H1 (cell line): Measurements from ENCODE around the gene CDKN2AIP. TPM values are rescaled to one million over a fixed set of nuclear protein-coding genes. Genes with fewer than 3 reads are reported as not detected.

Source experiments
- CTCF ChIA-PET: fragments of 300-600 bp; sonication (Branson Sonifier 250); formaldehyde crosslinking; loops from one replicate; lab custom pipeline; 2021; ENCODE audit not compliant: partially characterized antibody; lab: Charles Lee
- POLR2A ChIA-PET: fragments of 300-600 bp; sonication (Branson Sonifier 250); formaldehyde crosslinking; loops from one replicate; lab custom pipeline; 2021; ENCODE audit warnings: inconsistent platforms; ENCODE audit not compliant: partially characterized antibody; lab: Charles Lee
- DNase-seq, 2 experiments: peaks; one replicate each; pipeline versions ENCODE4 v3.0.0 to v3.0.0-alpha.2; 2010 to 2022; ENCODE audit warnings: low spot score in 2 of 2, low read depth in 1 of 2, mixed read lengths in 1 of 2
- FAIRE-seq: peaks from 2 replicates; lab custom pipeline; 2011; peaks lifted over from hg19 to GRCh38; lab: Jason Lieb, UNC
- H2AFZ ChIP-seq: 2 replicates; pipeline ENCODE4 v1.8.1; 2012; ENCODE audit warnings: low read length, inconsistent platforms
- H2AK5ac ChIP-seq: 2 replicates; pipeline ENCODE4 v1.6.1; 2013; ENCODE audit warnings: low read depth, low read length
- H2BK120ac ChIP-seq: replicated peaks from 2 replicates; pipeline ENCODE3; 2013; ENCODE audit warnings: low read depth, low read length, inconsistent platforms
- H2BK12ac ChIP-seq: 2 replicates; pipeline ENCODE4 v1.6.1; 2013; ENCODE audit warnings: low read depth, low read length
- H2BK15ac ChIP-seq: 2 replicates; pipeline ENCODE4 v1.6.1; 2013; ENCODE audit warnings: low read length
- H2BK20ac ChIP-seq: 2 replicates; pipeline ENCODE4 v1.6.1; 2013; ENCODE audit warnings: low read length
- H2BK5ac ChIP-seq: 2 replicates; pipeline ENCODE4 v1.6.1; 2013; ENCODE audit warnings: low read depth, low read length
- H3K14ac ChIP-seq: 2 replicates; pipeline ENCODE4 v1.6.1; 2013; ENCODE audit warnings: inconsistent platforms; ENCODE audit not compliant: insufficient read length
- H3K18ac ChIP-seq: 2 replicates; pipeline ENCODE4 v1.6.1; 2013; ENCODE audit warnings: low read length; ENCODE audit errors: extremely low read depth
- H3K23ac ChIP-seq: 2 replicates; pipeline ENCODE4 v1.6.1; 2013; ENCODE audit warnings: inconsistent platforms; ENCODE audit not compliant: insufficient read length
- H3K23me2 ChIP-seq: 2 replicates; pipeline ENCODE4 v1.6.1; 2013; ENCODE audit warnings: low read depth, low read length
- H3K27ac ChIP-seq: 2 replicates; pipeline ENCODE4 v1.6.1; 2011; ENCODE audit warnings: low read depth, low read length, inconsistent platforms
- H3K27me3 ChIP-seq, 4 experiments: replicated peaks in 1 of 4; 1 replicate in 1 of 4; 2 replicates in 3 of 4; pipeline versions ENCODE4 v1.6.1 to v1.8.1; 2011 to 2013; ENCODE audit warnings: low read length in 3 of 4, mild to moderate bottlenecking in 3 of 4, inconsistent platforms in 2 of 4, mixed read lengths in 2 of 4, moderate library complexity in 1 of 4; ENCODE audit not compliant: control insufficient read depth in 3 of 4, insufficient read depth in 3 of 4; ENCODE audit errors: extremely low read depth in 1 of 4
- H3K36me3 ChIP-seq, 4 experiments: 2 replicates each; pipeline versions ENCODE4 v1.6.1 to v1.8.1; 2011 to 2013; ENCODE audit warnings: mild to moderate bottlenecking in 4 of 4, low read length in 3 of 4, moderate library complexity in 2 of 4, control low read depth in 1 of 4, inconsistent platforms in 1 of 4; ENCODE audit not compliant: insufficient read depth in 4 of 4, control insufficient read depth in 2 of 4
- H3K4ac ChIP-seq: replicated peaks from 2 replicates; pipeline ENCODE3; 2013; ENCODE audit warnings: low read length, low read depth, mixed read lengths, inconsistent platforms; ENCODE audit not compliant: insufficient read length
- H3K4me1 ChIP-seq, 4 experiments: replicated peaks in 1 of 4; 1 replicate in 1 of 4; 2 replicates in 3 of 4; pipeline versions ENCODE4 v1.6.1 to v1.8.1; 2011 to 2013; ENCODE audit warnings: low read length in 3 of 4, inconsistent platforms in 2 of 4, mixed read lengths in 1 of 4; ENCODE audit not compliant: insufficient read depth in 4 of 4, control insufficient read depth in 3 of 4
- H3K4me2 ChIP-seq, 2 experiments: 2 replicates each; pipeline versions ENCODE4 v1.6.1 to v1.8.1; 2011 to 2013; ENCODE audit warnings: low read depth in 2 of 2, low read length in 2 of 2, control low read depth in 1 of 2, inconsistent platforms in 1 of 2, mild to moderate bottlenecking in 1 of 2; ENCODE audit not compliant: insufficient read depth in 1 of 2
- H3K4me3 ChIP-seq, 4 experiments: fragments of 200-600, 300-600 bp in 1 of 4; sonication (generic), shearing (Covaris generic), sonication (Bioruptor Twin) in 1 of 4; 2 replicates each; pipeline versions ENCODE4 v1.5.1 to v1.8.1; 2011 to 2016; ENCODE audit warnings: low read length in 4 of 4, low read depth in 3 of 4, control low read depth in 2 of 4, inconsistent platforms in 2 of 4, mild to moderate bottlenecking in 2 of 4, mixed read lengths in 1 of 4, moderate library complexity in 1 of 4; ENCODE audit not compliant: insufficient read depth in 2 of 4; ENCODE audit errors: extremely low read depth in 1 of 4
- H3K56ac ChIP-seq: replicated peaks from 2 replicates; pipeline ENCODE3; 2013; ENCODE audit warnings: low read depth, mild to moderate bottlenecking, mixed read lengths, low read length, inconsistent platforms; ENCODE audit not compliant: insufficient read length
- H3K79me1 ChIP-seq: 2 replicates; pipeline ENCODE4 v1.6.1; 2013; ENCODE audit warnings: low read depth, low read length, control low read depth
- H3K79me2 ChIP-seq, 2 experiments: 2 replicates each; pipeline versions ENCODE4 v1.6.1 to v1.8.1; 2012 to 2013; ENCODE audit warnings: low read length in 2 of 2, mild to moderate bottlenecking in 2 of 2, inconsistent platforms in 1 of 2; ENCODE audit not compliant: insufficient read depth in 2 of 2, control insufficient read depth in 1 of 2
- H3K9ac ChIP-seq, 4 experiments: replicated peaks in 1 of 4; 1 replicate in 1 of 4; 2 replicates in 3 of 4; pipeline versions ENCODE4 v1.6.1 to v1.8.1; 2011 to 2013; ENCODE audit warnings: low read depth in 3 of 4, low read length in 3 of 4, control low read depth in 2 of 4, mild to moderate bottlenecking in 2 of 4, moderate library complexity in 2 of 4, inconsistent platforms in 1 of 4; ENCODE audit errors: extremely low read depth in 1 of 4
- H3K9me3 ChIP-seq, 2 experiments: 2 replicates each; pipeline versions ENCODE4 v1.6.1 to v1.8.1; 2012 to 2013; ENCODE audit warnings: mild to moderate bottlenecking in 2 of 2, moderate library complexity in 2 of 2, control low read depth in 1 of 2, inconsistent platforms in 1 of 2, low read depth in 1 of 2, low read length in 1 of 2, mixed read lengths in 1 of 2; ENCODE audit not compliant: insufficient read depth in 2 of 2
- H4K20me1 ChIP-seq, 2 experiments: replicated peaks in 1 of 2; 2 replicates each; pipeline versions ENCODE3 to v1.8.1; 2011 to 2013; ENCODE audit warnings: inconsistent platforms in 2 of 2, low read length in 2 of 2, mild to moderate bottlenecking in 1 of 2; ENCODE audit not compliant: insufficient read depth in 2 of 2, control insufficient read depth in 1 of 2
- H4K5ac ChIP-seq: 2 replicates; pipeline ENCODE4 v1.6.1; 2013; ENCODE audit warnings: low read length, low read depth, mixed read lengths, inconsistent platforms; ENCODE audit not compliant: insufficient read length
- H4K8ac ChIP-seq: 2 replicates; pipeline ENCODE4 v1.8.0; 2013; ENCODE audit warnings: mild to moderate bottlenecking, moderate library complexity, low read length, inconsistent platforms; ENCODE audit not compliant: insufficient read depth; ENCODE audit errors: extremely low read depth
- H4K91ac ChIP-seq: replicated peaks from 2 replicates; pipeline ENCODE3; 2013; ENCODE audit warnings: low read length, mixed read lengths, inconsistent platforms; ENCODE audit not compliant: insufficient read length
- CTBP2 ChIP-seq: IDR thresholded peaks from 2 replicates; pipeline ENCODE4 v1.7.0; 2011; ENCODE audit warnings: borderline replicate concordance, mild to moderate bottlenecking, moderate library complexity, mixed read lengths, low read length; ENCODE audit not compliant: insufficient read depth, insufficient read length
- KDM4A ChIP-seq: IDR thresholded peaks from one replicate; pipeline ENCODE4 v1.7.1; 2012; ENCODE audit warnings: low read depth, mild to moderate bottlenecking, moderate library complexity, low read length, inconsistent platforms; ENCODE audit not compliant: severe bottlenecking
- TAF7 ChIP-seq: optimal IDR thresholded peaks from 2 replicates; pipeline ENCODE3; 2011; ENCODE audit warnings: low read depth, mild to moderate bottlenecking, inconsistent platforms, low read length, moderate library complexity, borderline replicate concordance
- WGBS, 2 experiments: shearing (Covaris generic) in 1 of 2; methylation state at CpG; one replicate each; pipeline versions ENCODE4 v1.1.6 to v1.1.7; 2013 to 2015; ENCODE audit warnings: low lambda C conversion rate in 2 of 2, mixed read lengths in 2 of 2, inconsistent platforms in 1 of 2, low coverage in 1 of 2, missing lambda C conversion rate in 1 of 2; ENCODE audit not compliant: insufficient replicate concordance in 2 of 2, insufficient coverage in 1 of 2, insufficient read length in 1 of 2; ENCODE audit errors: extremely low coverage in 1 of 2, missing lambda C conversion rate in 1 of 2; 5-methylcytosine and 5-hydroxymethylcytosine counted together
- polyA plus RNA-seq, 7 experiments: library from polyadenylated mRNA; depleted of rRNA in 3 of 7; stranded (reverse) in 5 of 7; unstranded in 2 of 7; fragments of >200 nt in 5 of 7; fragments of 200-250 nt in 2 of 7; gene quantifications; 1 replicate in 5 of 7; 2 replicates in 1 of 7; 4 replicates in 1 of 7; pipeline versions ENCODE4 v1.2.1 to v1.2.3, GENCODE V29; 2011 to 2013; ENCODE audit warnings: missing spikeins in 2 of 7, mixed read lengths in 2 of 7
- total RNA-seq: library from RNA; stranded (reverse); fragmentation: NEBNext Ultra II Directional; extraction: Animal tissue kit (Norgen Biotek cat#: 25700); gene quantifications from 2 replicates; pipeline ENCODE4 v1.2.1, GENCODE V29; 2021
- TF ChIP-seq, protein P1 (sequence below): IDR thresholded peaks from 2 replicates; pipeline ENCODE4 v1.6.1; 2012; ENCODE audit warnings: low read length, inconsistent platforms

CDKN2AIP gene
- total and polyA plus RNA-seq, 2 of the 8 experiments (the other 6 are each of a cell fraction or from before 2014, with no cell fraction given) = 6.0 to 14.0 TPM

DNA sequence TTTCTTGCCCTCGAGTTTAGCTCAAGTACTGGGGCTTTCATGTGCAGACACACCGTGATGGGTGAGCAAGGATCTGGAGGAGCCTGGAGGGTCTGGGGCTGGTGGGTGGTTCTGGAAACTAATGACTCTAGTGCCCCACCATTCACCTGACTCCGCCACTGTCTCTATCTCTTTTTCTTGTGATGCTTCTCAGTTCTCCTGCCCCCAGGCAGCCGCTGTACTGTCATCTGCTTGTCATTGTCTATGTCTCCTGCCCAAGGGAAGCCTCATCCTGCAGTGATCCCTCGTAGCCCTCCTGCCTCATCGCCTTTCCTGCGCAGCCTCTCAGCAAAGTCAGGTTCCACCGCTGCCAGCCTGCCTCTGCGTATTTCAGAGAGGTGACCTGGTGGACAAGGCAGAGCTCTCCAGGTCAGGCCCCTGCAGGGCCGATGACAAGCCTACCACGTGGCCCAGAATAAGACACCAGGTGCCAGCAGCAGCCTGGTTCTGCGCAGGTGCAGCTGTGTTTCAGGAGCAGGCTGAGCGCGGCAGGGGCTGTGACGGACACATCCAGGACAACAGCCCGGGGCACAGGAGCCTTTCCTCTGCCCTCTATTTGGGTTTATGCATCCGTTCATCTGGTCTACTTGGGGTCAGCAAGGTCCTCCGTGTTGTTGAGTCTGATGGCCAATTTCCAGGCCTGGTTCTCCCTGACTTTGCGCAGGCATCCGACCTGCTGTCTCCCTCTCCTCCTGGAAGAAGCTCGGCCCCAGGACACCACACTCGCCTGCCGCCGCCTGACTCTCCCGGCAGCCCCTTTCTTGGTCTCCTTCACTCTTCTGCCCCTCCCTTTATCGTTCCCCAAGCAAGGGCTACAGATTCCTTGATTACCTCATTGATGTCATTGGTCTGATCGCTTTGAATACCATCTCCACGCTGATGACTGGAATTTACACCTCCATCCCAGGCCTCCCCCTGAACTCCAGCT, 30.9 kb upstream of the CDKN2AIP start:
- Histone ChIP-seq H3K23me2 (no peaks in the 10 kb centered on the region; the same call in 1 of the 2 replicates), H3K4ac (no peak overlapping the region), H3K36me3 (no peaks in the 10 kb centered on the region), H3K79me2 (no peaks in the 10 kb centered on the region), H4K91ac (no peak overlapping the region), H3K27ac (no peak overlapping the region), H4K20me1 (no peaks in the 10 kb centered on the region), H2BK12ac (no peak overlapping the region), H3K4me2 (no peak overlapping the region), H3K18ac (no peak overlapping the region), H3K14ac (no peak overlapping the region), H2AFZ (no peak overlapping the region), H3K79me1 (no peaks in the 10 kb centered on the region), H2BK15ac (no peak overlapping the region), H2BK5ac (no peak overlapping the region), H4K8ac (no peak overlapping the region), H3K4me3 (no peak overlapping the region), H3K9ac (no peak overlapping the region), H3K9me3 (no peaks in the 10 kb centered on the region), H3K23ac (no peak overlapping the region), H2AK5ac (no peak overlapping the region), H3K27me3 (no peaks in the 10 kb centered on the region), H3K4me1 (no peaks in the 10 kb centered on the region), H4K5ac (no peak overlapping the region), H2BK120ac (no peak overlapping the region), H2BK20ac (no peak overlapping the region), H3K56ac (no peak overlapping the region)
- ChIA-PET CTCF (interaction anchor here (0.8 to 1.4 kb wide), 4 partner anchors 12 to 486 kb away, joined by 3 to 5 read pairs (median 3); no protein-coding TSS in a partner anchor), POLR2A (interaction anchor here (1.5 to 1.9 kb wide), 2 partner anchors 13 to 30 kb away, joined by 4 to 5 read pairs; partner anchors contain the start of gene CDKN2AIP)
- DNase-seq (no peak), FAIRE-seq (no peak)
- TF ChIP-seq CTBP2 = no peak
- TF ChIP-seq KDM4A = no peak
- TF ChIP-seq TAF7 = no peak
- TF ChIP-seq, protein P1, sequence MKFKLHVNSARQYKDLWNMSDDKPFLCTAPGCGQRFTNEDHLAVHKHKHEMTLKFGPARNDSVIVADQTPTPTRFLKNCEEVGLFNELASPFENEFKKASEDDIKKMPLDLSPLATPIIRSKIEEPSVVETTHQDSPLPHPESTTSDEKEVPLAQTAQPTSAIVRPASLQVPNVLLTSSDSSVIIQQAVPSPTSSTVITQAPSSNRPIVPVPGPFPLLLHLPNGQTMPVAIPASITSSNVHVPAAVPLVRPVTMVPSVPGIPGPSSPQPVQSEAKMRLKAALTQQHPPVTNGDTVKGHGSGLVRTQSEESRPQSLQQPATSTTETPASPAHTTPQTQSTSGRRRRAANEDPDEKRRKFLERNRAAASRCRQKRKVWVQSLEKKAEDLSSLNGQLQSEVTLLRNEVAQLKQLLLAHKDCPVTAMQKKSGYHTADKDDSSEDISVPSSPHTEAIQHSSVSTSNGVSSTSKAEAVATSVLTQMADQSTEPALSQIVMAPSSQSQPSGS = no peak
- 88% methylated on average over 28 of the region's 28 CpGs; no CpG with 5 or more reads in 1 of the 2 experiments for WGBS, 2 experiments
